ENCODE data around the gene CRYGB.

DNA sequence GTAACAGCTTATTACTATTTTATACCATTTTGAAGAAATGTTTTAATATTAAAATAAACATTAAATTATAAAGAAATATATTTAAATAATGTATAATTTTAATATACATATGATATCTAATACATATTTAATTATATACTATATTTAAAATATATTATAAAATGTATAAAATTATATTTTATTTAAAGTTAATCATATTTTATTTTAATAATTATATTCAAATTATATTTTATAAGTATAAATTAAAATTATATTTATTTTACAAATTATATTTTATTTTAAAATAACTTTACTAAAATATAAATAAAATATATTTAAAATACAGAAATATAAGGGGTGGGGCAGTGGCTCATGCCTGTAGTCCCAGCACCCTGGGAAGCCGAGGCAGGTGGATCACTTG is 23.7 kb downstream of the CRYGB start:
- TF ChIP-seq, protein P1, sequence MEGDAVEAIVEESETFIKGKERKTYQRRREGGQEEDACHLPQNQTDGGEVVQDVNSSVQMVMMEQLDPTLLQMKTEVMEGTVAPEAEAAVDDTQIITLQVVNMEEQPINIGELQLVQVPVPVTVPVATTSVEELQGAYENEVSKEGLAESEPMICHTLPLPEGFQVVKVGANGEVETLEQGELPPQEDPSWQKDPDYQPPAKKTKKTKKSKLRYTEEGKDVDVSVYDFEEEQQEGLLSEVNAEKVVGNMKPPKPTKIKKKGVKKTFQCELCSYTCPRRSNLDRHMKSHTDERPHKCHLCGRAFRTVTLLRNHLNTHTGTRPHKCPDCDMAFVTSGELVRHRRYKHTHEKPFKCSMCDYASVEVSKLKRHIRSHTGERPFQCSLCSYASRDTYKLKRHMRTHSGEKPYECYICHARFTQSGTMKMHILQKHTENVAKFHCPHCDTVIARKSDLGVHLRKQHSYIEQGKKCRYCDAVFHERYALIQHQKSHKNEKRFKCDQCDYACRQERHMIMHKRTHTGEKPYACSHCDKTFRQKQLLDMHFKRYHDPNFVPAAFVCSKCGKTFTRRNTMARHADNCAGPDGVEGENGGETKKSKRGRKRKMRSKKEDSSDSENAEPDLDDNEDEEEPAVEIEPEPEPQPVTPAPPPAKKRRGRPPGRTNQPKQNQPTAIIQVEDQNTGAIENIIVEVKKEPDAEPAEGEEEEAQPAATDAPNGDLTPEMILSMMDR (IDR thresholded peaks at IDR 0.05; ENCODE audit: low read length): no peak
- TF ChIP-seq EZH2phosphoT487 (IDR thresholded peaks at IDR 0.05; ENCODE audit: low read length): no peak

Data from MM.1S (cell line).